ENCODE results near the gene NRXN3.

- TF ChIP-seq, protein P1, sequence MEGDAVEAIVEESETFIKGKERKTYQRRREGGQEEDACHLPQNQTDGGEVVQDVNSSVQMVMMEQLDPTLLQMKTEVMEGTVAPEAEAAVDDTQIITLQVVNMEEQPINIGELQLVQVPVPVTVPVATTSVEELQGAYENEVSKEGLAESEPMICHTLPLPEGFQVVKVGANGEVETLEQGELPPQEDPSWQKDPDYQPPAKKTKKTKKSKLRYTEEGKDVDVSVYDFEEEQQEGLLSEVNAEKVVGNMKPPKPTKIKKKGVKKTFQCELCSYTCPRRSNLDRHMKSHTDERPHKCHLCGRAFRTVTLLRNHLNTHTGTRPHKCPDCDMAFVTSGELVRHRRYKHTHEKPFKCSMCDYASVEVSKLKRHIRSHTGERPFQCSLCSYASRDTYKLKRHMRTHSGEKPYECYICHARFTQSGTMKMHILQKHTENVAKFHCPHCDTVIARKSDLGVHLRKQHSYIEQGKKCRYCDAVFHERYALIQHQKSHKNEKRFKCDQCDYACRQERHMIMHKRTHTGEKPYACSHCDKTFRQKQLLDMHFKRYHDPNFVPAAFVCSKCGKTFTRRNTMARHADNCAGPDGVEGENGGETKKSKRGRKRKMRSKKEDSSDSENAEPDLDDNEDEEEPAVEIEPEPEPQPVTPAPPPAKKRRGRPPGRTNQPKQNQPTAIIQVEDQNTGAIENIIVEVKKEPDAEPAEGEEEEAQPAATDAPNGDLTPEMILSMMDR (IDR thresholded peaks at IDR 0.05) = no peak
- no peak for TF ChIP-seq EZH2 (IDR thresholded peaks at IDR 0.05; ENCODE audit: borderline replicate concordance, insufficient read depth, low read depth, low read length, poor library complexity, severe bottlenecking)
Measured at GRCh38 chr14:79570648-79571047, 1400.5 kb downstream of the NRXN3 start.
